Bronchial epithelial cell (primary cell): Measurements from ENCODE around the gene KLHL2. TPM values are rescaled to one million over a fixed set of nuclear protein-coding genes. Genes with fewer than 3 reads are reported as not detected.
A peak's percentile ranks its signal among the peaks of the same experiment; 100 is the strongest.

Experiments used
- DNase-seq: peaks from one replicate; pipeline ENCODE4 v3.0.0-alpha.2; 2010; ENCODE audit warnings: low read depth
- FAIRE-seq: peaks from 2 replicates; lab custom pipeline; 2011; peaks lifted over from hg19 to GRCh38; lab: Jason Lieb, UNC
- H3K27me3 ChIP-seq: 2 replicates; pipeline ENCODE4 v1.5.1; 2011; ENCODE audit warnings: low read length; ENCODE audit not compliant: control insufficient read depth, insufficient read depth
- H3K36me3 ChIP-seq: 2 replicates; pipeline ENCODE4 v1.5.1; 2011; ENCODE audit warnings: low read length; ENCODE audit not compliant: control insufficient read depth, insufficient read depth
- H3K4me3 ChIP-seq: 2 replicates; pipeline ENCODE4 v1.5.1; 2011; ENCODE audit warnings: mild to moderate bottlenecking, low read depth, low read length, control low read depth
- total RNA-seq: library from RNA; depleted of rRNA; stranded (reverse); fragments of >200 nt; gene quantifications from 2 replicates; pipeline ENCODE4 v1.2.1, GENCODE V29; 2014
- TF ChIP-seq, protein P1 (sequence below): IDR thresholded peaks from 2 replicates; pipeline ENCODE4 v1.5.1; 2011; ENCODE audit warnings: mild to moderate bottlenecking, moderate library complexity, low read length, control low read depth, inconsistent platforms; ENCODE audit not compliant: insufficient read depth, severe bottlenecking

Gene KLHL2
- total RNA-seq, 1 donor from 2014 or later: 49.2 TPM

DNA sequence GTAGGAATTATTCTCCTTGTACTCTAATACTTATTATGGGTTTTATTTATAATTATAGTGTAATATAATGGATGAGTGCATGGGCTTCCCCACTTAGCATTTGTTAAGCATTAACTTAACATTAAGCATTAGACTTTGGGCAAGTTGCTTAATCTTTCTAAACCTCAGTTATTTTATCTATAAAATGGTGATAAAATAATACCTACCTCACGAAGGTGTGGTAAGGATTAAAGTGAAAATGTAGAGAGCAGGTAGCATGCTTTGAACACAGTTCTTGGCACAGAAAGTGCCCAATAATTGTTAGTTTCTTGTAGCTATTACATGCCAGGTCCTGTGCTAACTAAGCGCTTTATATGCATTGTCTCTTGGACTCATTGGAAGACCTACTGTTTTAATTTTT, 122.7 kb downstream of the KLHL2 start:
- Histone ChIP-seq H3K4me3 (no peak overlapping the region), H3K27me3 (no peaks in the 10 kb centered on the region), H3K36me3 (peaks cover 3% of the 10 kb centered on the region)
- FAIRE-seq: no peak
- TF ChIP-seq, protein P1, sequence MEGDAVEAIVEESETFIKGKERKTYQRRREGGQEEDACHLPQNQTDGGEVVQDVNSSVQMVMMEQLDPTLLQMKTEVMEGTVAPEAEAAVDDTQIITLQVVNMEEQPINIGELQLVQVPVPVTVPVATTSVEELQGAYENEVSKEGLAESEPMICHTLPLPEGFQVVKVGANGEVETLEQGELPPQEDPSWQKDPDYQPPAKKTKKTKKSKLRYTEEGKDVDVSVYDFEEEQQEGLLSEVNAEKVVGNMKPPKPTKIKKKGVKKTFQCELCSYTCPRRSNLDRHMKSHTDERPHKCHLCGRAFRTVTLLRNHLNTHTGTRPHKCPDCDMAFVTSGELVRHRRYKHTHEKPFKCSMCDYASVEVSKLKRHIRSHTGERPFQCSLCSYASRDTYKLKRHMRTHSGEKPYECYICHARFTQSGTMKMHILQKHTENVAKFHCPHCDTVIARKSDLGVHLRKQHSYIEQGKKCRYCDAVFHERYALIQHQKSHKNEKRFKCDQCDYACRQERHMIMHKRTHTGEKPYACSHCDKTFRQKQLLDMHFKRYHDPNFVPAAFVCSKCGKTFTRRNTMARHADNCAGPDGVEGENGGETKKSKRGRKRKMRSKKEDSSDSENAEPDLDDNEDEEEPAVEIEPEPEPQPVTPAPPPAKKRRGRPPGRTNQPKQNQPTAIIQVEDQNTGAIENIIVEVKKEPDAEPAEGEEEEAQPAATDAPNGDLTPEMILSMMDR: no peak
- DNase-seq: no peak

DNA sequence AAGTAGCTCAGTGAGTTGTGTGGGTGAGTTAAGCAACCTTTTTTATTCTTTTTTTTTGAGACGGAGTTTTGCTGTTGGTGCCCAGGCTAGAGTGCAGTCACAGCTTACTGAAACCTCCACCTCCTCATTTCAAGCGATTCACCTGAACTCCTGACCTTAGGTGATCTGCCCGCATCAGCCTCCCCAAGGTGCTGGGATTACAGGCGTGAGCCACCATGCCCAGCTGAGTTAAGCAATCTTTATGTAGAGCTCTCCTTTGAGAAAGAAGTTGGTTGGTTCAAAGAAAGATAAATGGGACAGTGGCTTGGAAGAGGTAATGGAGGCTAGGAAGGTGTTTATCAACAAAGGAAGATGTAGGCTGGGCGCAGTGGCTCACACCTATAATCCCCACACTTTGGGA, 123.3 kb downstream of the KLHL2 start:
- TF ChIP-seq, protein P1: no peak
- H3K36me3 ChIP-seq: peaks cover 3% of the 10 kb centered on the region
- H3K27me3 ChIP-seq: no peaks in the 10 kb centered on the region
- DNase-seq: no peak
- FAIRE-seq: no peak
- no peak overlapping the region for H3K4me3 ChIP-seq

DNA sequence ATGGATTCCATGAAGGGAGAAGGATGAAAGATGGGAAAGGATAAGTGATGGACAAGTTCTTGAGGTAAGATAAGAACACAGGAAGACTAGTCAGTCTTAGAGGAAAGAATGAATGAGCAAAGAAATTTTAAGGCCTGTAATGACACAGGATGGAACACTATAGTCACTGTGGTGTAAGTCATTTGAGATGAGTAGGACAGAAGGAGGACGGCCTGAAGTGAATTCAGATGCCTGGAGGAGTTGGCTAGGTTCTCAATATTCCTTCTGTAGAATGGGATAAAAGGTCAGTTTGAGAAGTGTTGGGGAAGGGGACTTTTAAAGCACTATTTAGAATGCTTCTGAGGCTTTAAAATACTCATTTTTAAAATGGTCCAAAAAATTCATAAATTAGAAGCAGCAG, 124.0 kb downstream of the KLHL2 start:
- Histone ChIP-seq H3K4me3 (no peak overlapping the region), H3K36me3 (peaks cover 3% of the 10 kb centered on the region), H3K27me3 (no peaks in the 10 kb centered on the region)
- TF ChIP-seq, protein P1: no peak
- no peak for FAIRE-seq
- DNase-seq: peak; percentile 28

DNA sequence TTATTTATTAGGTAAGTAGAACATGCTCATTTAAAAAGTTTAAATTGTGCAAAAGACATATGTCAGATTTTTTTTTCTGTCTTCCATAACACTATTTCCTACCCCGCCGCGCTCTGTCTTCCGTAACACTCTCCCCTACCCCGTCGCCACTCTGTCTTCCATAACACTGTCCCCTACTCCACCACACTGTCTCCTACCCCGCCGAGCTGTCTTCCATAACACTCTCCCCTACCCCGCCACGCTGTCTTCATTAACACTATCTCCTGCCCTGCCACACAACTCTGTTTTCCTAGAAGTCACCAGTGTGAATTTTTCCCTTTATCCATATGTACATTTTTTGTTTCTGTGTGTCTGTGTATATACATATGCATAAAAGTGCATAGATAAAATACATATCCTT, 124.5 kb downstream of the KLHL2 start:
- DNase-seq (no peak), FAIRE-seq (no peak)
- no peak overlapping the region for H3K4me3 ChIP-seq
- H3K36me3 ChIP-seq: peaks cover 4% of the 10 kb centered on the region
- H3K27me3 ChIP-seq: no peaks in the 10 kb centered on the region
- TF ChIP-seq, protein P1: no peak

DNA sequence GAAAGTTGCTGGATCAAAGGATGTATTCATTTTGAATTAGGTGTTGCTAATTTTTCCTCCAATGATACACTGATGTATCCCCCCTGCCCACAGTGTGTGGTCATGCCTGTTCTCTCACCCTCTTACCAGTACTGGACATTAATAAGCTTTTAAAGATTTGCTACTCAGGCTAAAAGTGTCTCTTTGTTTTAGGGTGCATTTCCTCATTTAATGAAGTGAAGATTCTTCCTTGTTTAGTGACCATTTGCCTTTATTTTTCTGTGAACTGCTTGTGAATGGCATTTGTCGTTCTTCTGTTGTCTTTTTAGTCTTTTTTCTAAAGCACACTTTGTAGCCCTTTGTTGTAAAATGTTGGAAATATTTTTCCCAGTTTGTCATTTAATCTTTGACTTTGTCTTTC, 125.1 kb downstream of the KLHL2 start:
- no peak for FAIRE-seq
- DNase-seq: no peak
- no peaks in the 10 kb centered on the region for H3K27me3 ChIP-seq
- TF ChIP-seq, protein P1: no peak
- no peak overlapping the region for H3K4me3 ChIP-seq
- peaks cover 4% of the 10 kb centered on the region for H3K36me3 ChIP-seq

DNA sequence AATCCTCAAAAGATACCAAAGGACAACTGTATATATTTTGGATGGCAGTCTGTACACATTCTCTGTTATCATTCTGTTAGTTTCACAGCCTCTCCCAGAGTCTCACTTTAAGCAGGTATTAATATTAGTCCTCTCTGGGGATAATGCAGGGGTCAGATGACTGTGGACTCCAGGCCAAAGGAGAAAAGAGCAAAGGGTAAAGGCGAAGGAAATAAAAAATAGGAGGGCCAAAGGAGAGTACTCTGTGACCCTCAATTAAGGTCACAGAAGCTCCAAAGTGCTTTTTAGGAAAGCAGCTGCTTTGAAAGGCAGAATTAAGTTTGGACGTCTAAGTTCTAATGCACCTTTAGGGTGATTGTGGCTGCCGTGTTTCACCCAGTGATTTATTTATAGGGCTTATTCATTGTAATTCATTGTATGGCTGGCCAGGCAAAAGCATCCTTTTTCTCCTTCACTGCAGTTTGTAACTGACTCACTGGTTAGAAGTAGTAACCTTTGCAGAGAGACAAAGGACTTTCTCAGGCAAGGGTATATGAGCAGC, 127.9 kb downstream of the KLHL2 start:
- FAIRE-seq (no peak), DNase-seq (no peak)
- peaks cover 12% of the 10 kb centered on the region for H3K36me3 ChIP-seq
- H3K27me3 ChIP-seq: no peaks in the 10 kb centered on the region
- no peak overlapping the region for H3K4me3 ChIP-seq
- TF ChIP-seq, protein P1: no peak
